Lower leg skin (tissue), 4 donors: Measurements from ENCODE around the gene SLC27A6. TPM values are rescaled to one million over a fixed set of nuclear protein-coding genes. Genes with fewer than 3 reads are reported as not detected.

ENCODE experiments used
- DNase-seq, 2 donors: peaks; one replicate each; pipeline ENCODE4 v3.0.0-alpha.2; 2019; ENCODE audit warnings: low spot score in 2 of 2
- H3K4me3 ChIP-seq: fragments of 200-600 bp; sonication (generic); 2 replicates; pipeline ENCODE4 v1.5.1; 2017; ENCODE audit warnings: mild to moderate bottlenecking, low read depth; ENCODE audit not compliant: poor library complexity, severe bottlenecking
- POLR2A ChIP-seq, 2 donors: fragments of 450-650 bp; IDR thresholded peaks; one replicate each; pipeline ENCODE4 v1.6.1; 2016 to 2017; ENCODE audit warnings: antibody characterized with exemption in 2 of 2, mild to moderate bottlenecking in 1 of 2, moderate library complexity in 1 of 2
- WGBS, 2 donors: methylation state at CpG; one replicate each; pipeline ENCODE4 v1.1.5; 2018; 5-methylcytosine and 5-hydroxymethylcytosine counted together
- intact Hi-C: fragments of 100-400 bp; cut with DNase I; formaldehyde crosslinking; loops from one replicate; pipeline ENCODE4 v1.15.0; 2023; ENCODE audit warnings: low total_unique reads
- total RNA-seq, 4 donors: library from RNA; depleted of rRNA; stranded (reverse); fragments of >200 nt; gene quantifications; one replicate each; pipeline ENCODE4 v1.1.0, GENCODE V29; 2016
- TF ChIP-seq, protein P1 (sequence below), 3 donors: fragments of 450-650 bp; IDR thresholded peaks; one replicate each; pipeline ENCODE4 v1.5.1; 2016; ENCODE audit warnings: antibody characterized with exemption in 3 of 3, mild to moderate bottlenecking in 3 of 3, moderate library complexity in 2 of 3

Gene SLC27A6
- total RNA-seq, 4 donors from 2014 or later = 0.38 to 2.5 (median 0.65) TPM

DNA sequence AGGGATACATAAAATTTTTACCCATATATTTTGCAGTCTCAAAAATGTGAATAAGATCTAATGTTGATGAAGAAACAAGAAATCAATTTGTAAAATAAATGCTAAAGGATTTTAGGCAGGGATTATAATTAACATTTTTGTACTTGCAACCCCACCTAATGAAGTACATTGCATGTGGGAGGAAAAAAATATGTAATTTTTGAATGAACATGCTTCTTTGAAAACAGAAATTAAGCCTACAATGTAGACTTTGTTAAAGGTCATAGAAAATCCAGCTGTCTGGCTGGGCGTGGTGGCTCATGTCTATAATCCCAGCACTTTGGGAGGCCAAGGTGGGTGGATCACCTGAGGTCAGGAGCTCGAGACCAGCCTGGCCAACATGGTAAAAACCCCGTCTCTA, 15.6 kb downstream of the SLC27A6 start:
- intact Hi-C loops = no loop called here
- no peak for DNase-seq
- no peak for TF ChIP-seq POLR2A (IDR thresholded peaks at IDR 0.05)
- no peak overlapping the region for H3K4me3 ChIP-seq
- WGBS, 2 donors = 70 to 91% methylated on average over 3 of the region's 3 CpGs

DNA sequence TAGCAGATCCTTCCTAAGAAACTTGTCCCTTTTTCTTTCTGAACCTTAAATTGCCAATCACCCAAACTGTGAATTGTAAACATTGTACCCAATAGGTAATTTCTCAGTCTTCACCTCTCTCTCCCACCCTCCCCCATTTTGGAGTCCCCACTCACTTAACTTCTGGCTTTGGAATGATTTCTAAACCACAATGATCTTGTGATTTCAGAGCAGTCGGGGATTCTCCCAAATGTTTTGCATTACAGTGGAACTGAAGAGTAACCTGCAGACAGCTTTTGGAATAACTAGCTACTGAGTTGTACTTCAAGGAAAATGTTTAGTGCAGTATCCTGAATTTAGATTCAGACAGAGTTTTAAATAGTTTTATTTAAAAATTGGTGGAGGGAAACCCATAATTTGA, 19.2 kb downstream of the SLC27A6 start:
- no peak overlapping the region for H3K4me3 ChIP-seq
- intact Hi-C loops = no loop called here
- no peak for TF ChIP-seq POLR2A (IDR thresholded peaks at IDR 0.05)
- TF ChIP-seq, protein P1, sequence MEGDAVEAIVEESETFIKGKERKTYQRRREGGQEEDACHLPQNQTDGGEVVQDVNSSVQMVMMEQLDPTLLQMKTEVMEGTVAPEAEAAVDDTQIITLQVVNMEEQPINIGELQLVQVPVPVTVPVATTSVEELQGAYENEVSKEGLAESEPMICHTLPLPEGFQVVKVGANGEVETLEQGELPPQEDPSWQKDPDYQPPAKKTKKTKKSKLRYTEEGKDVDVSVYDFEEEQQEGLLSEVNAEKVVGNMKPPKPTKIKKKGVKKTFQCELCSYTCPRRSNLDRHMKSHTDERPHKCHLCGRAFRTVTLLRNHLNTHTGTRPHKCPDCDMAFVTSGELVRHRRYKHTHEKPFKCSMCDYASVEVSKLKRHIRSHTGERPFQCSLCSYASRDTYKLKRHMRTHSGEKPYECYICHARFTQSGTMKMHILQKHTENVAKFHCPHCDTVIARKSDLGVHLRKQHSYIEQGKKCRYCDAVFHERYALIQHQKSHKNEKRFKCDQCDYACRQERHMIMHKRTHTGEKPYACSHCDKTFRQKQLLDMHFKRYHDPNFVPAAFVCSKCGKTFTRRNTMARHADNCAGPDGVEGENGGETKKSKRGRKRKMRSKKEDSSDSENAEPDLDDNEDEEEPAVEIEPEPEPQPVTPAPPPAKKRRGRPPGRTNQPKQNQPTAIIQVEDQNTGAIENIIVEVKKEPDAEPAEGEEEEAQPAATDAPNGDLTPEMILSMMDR (IDR thresholded peaks at IDR 0.05) = no peak
- DNase-seq = no peak
- 41 to 44% methylated on average over 1 of the region's 1 CpG for WGBS, 2 donors

DNA sequence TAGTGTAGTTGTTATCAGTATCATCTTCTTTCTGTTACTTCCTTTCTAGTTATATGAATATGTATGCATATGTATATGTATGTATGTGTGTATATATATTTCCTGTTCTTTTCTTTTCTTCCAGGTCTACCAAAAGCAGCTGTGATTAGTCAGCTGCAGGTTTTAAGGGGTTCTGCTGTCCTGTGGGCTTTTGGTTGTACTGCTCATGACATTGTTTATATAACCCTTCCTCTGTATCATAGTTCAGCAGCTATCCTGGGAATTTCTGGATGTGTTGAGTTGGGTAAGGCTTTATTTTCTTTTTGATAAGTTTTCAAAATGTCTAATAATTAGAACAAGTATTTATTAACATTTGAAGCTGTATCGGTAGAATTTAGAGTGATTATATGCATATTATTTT, 23.2 kb downstream of the SLC27A6 start:
- intact Hi-C loops = no loop called here
- TF ChIP-seq POLR2A (IDR thresholded peaks at IDR 0.05) = no peak
- TF ChIP-seq, protein P1 (IDR thresholded peaks at IDR 0.05) = no peak
- no peak for DNase-seq
- H3K4me3 ChIP-seq = no peak overlapping the region
- WGBS, 2 donors = 91 to 96% methylated on average over 1 of the region's 1 CpG

DNA sequence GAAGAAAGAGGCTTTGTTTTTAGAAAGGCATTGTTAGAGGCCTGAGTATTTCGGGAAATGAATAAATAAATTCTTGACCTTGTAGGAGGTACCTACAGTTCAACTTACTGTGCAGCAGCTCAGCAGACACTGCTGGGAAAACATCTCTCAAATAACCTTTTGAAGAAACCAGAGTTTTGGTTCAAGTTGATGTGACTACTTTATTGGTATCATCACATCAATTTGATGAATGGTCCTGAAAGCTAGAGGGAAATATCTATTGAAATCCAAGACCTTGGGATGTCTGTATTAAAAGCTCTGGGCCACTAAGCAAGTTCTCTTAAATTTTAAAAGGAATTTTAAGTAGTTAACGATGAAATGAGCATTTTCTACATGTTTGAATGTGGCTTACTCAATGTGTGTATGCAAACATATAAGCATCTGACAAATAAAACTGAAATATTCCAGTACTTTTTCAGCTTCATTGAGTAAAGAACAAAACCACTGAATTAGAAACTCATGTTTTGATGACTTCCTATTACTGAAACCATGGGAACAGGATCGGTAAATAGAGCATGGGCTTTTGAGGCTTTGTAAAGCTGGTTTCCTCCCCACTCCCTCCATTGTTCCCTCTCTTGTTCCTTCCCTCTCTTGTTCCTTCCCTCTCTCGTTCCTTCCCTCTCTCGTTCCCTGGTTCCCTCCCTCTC, 36.7 kb downstream of the SLC27A6 start:
- TF ChIP-seq POLR2A (IDR thresholded peaks at IDR 0.05) = no peak
- TF ChIP-seq, protein P1 (IDR thresholded peaks at IDR 0.05) = no peak
- H3K4me3 ChIP-seq = no peak overlapping the region
- intact Hi-C loops = no loop called here
- no peak for DNase-seq
- 45 to 59% methylated on average over 5 of the region's 5 CpGs for WGBS, 2 donors

DNA sequence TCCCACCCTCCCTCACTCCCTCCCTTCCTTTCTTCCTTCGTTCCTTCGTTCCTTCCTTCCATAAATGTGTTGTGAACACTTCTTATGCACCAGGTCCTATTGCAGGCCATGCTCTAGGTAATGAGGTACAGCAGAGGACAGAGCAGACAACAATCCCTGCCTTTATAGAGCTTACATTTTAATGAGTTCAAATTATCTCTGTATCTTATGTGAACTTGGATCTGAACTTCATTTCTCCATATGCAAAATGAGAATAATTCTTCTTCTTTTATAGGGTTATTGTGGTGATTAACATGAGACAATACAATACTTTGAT, 37.2 kb downstream of the SLC27A6 start:
- no peak overlapping the region for H3K4me3 ChIP-seq
- intact Hi-C loops = no loop called here
- 66 to 80% methylated on average over 2 of the region's 2 CpGs for WGBS, 2 donors
- TF ChIP-seq, protein P1 (IDR thresholded peaks at IDR 0.05) = no peak
- no peak for TF ChIP-seq POLR2A (IDR thresholded peaks at IDR 0.05)
- no peak for DNase-seq

DNA sequence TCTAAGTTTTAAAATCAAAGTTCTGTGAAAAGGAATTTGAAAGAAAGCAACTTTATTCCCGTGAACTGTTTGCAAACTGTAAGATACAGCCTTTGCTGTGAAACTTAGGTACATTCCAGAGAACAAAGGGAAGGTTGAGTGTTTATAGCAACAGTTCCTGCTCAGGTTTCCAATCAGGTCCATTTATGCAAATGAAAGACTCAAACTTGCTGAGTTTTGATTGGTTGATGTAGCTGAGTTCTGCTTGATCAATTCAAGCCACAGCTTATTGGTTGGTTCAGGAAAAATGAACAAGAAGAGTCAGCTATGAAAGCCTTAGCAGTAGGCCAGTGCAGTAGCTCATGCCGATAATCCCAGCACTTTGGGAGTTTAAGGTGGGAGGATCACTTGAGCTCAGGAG, 37.9 kb downstream of the SLC27A6 start:
- WGBS, 2 donors = 72 to 82% methylated on average over 2 of the region's 2 CpGs
- no peak overlapping the region for H3K4me3 ChIP-seq
- DNase-seq = no peak
- TF ChIP-seq, protein P1 (IDR thresholded peaks at IDR 0.05) = no peak
- no peak for TF ChIP-seq POLR2A (IDR thresholded peaks at IDR 0.05)
- intact Hi-C loops = no loop called here
